Activated T-cell treated with anti-CD3 and anti-CD28 coated beads, Interleukin-2, amount 50 U/mL, for 4 hours (primary cell): ENCODE results near the gene DARS1. TPM values are rescaled to one million over a fixed set of nuclear protein-coding genes. Genes with fewer than 3 reads are reported as not detected.
"Not testable (repeated sequence)": the region's sequence is repeated elsewhere in the genome, so short reads cannot be mapped to it uniquely, and the experiment has no call there.

ENCODE experiments used
- ATAC-seq, 2 donors: fragments of 200-7000 bp; cut with Tn5 transposase; one replicate each; pipeline ENCODE4 v1.10.0; 2021
- DNase-seq: peaks from one replicate; pipeline ENCODE4 v3.0.0-alpha.2; 2020
- H3K27me3 Mint-ChIP-seq: one replicate; pipeline ENCODE4 v1.8.0; 2021; ENCODE audit warnings: low read depth, mixed read lengths
- H3K36me3 Mint-ChIP-seq: one replicate; pipeline ENCODE4 v1.8.0; 2022; ENCODE audit warnings: mixed read lengths; ENCODE audit not compliant: insufficient read depth
- H3K4me1 Mint-ChIP-seq: one replicate; pipeline ENCODE4 v1.8.0; 2021; ENCODE audit warnings: low read depth, mixed read lengths
- H3K4me3 Mint-ChIP-seq: one replicate; pipeline ENCODE4 v1.8.0; 2021; ENCODE audit warnings: mild to moderate bottlenecking, moderate library complexity, mixed read lengths
- H3K9me3 Mint-ChIP-seq: one replicate; pipeline ENCODE4 v1.8.0; 2021; ENCODE audit warnings: mixed read lengths
- total RNA-seq, 3 donors: library from RNA; stranded (reverse); gene quantifications; one replicate each; pipeline ENCODE4 v1.2.1, GENCODE V29; 2021

The DARS1 gene
- total RNA-seq, 3 donors from 2014 or later, result 97.8 to 107 (median 103) TPM

DNA sequence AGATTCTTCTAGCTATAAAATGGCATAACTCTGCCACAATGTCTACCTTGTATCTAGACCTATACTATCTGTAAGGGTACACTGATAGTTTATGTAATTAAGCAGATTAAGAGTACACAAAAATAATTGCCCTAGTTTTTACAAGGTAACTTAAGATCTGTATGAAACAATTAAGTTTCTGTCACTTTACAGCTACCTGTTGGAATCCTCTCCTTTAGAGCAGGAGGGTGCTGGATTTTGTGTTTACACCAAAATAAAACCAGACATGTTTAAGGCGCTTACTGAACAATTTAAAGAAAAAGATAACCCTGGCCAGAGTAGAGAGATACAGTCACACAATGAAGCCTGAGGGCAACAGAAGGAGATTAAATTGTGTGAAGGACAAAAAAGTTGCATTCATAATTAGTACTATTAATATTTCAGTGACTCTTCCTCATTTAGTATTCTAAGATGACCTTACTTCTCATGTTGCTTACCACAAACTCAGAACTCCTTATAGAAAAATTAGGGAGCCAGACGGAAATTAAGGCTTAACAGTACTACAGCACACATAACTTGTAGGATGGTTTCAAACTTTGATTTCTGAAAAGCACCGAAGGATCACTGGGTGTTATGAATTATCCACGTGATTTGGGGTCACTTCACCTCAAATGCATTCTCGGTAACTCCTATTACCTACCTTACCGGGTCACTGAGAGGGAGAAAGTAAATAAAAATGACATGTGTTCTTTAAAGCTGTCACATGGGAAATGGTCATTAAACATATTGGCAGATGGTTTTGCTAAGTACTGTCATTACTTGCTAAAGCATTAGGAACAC, 1.0 kb downstream of the DARS1 start:
- peaks cover 25% of the 10 kb centered on the region for H3K36me3 Mint-ChIP-seq
- peaks cover 53% of the 10 kb centered on the region for H3K4me1 Mint-ChIP-seq
- H3K9me3 Mint-ChIP-seq, result no peaks in the 10 kb centered on the region
- H3K4me3 Mint-ChIP-seq, result peak overlapping the region; percentile 95
- no peaks in the 10 kb centered on the region for H3K27me3 Mint-ChIP-seq
- DNase-seq (no peak), ATAC-seq (peak in 1 of 2 donors; percentile 1)

DNA sequence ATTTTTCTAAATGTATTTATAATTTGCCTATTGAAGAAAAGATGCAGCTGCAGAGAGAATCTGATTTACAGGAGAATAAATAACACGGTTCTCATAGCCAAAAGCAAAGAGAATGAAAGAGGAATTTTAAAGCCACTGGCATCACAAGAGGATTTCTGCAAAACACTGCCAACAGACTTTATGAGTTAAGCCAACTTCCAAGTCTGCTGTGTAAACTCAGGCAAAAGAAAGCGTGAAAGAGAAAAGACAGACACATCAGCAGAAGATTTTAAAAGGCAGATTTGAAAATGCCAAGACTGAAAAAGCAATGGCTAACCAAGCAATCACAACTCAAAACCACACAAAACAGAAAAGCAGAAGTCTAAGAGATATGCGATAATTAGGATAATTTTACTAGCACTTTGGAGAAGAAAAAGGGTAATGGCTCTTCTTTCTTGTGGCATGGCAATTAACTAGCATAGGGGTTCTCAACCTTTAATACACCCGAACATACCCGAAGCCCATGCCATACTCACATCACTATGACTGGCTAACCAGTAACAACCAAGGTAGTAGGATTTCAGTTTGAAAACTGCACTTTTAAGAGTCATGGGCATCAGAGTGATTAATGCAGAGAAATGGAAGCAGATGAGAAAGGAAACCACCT, 4.9 kb downstream of the DARS1 start:
- ATAC-seq (no peak), DNase-seq (no peak)
- H3K27me3 Mint-ChIP-seq, result no peaks in the 10 kb centered on the region
- H3K36me3 Mint-ChIP-seq, result peaks cover 42% of the 10 kb centered on the region
- H3K4me3 Mint-ChIP-seq, result no peak overlapping the region
- peaks cover 54% of the 10 kb centered on the region for H3K4me1 Mint-ChIP-seq
- H3K9me3 Mint-ChIP-seq, result no peaks in the 10 kb centered on the region

DNA sequence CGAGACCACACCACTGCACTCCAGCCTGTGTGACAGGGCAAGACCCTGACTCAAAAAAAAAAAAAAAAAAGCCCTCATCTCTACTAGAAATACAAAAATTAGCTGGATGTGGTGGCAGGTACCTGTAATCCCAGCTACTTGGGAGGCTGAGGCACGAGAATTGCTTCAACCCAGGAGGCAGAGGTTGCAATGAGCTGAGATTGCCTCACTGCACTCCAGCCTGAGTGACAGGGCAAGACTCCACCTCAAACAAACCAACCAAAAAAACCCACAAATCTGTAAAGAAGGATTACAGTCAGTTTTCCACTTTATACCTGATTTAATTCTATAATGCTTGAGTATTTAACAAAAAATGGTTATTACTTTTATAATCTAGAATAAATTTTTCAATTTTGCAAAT, 9.7 kb downstream of the DARS1 start:
- Mint-ChIP-seq H3K4me3 (no peak overlapping the region), H3K9me3 (peaks cover 11% of the 10 kb centered on the region), H3K4me1 (peaks cover 55% of the 10 kb centered on the region), H3K27me3 (no peaks in the 10 kb centered on the region), H3K36me3 (peaks cover 63% of the 10 kb centered on the region)
- DNase-seq, result no peak
- no peak for ATAC-seq

DNA sequence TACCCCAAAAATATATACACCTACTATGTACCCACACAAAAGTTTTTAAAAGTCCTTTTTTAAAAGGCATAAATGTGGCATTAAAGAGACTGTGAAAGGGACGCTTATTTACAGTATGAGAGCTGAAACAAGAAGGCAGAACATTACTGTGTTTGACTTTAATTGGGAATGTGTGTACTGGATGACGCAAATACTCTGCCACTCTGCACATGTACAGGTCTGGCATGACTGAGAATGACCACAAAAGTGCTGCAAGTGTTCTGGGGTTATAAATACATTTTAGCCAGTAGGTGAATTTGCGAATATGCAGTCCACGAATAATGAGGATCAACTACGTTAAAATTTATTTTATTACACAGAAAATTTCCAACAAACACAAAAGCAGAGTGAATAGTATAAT, 11.4 kb downstream of the DARS1 start:
- ATAC-seq (no peak), DNase-seq (no peak)
- H3K36me3 Mint-ChIP-seq, result peaks cover 60% of the 10 kb centered on the region
- H3K27me3 Mint-ChIP-seq, result no peaks in the 10 kb centered on the region
- no peak overlapping the region for H3K4me3 Mint-ChIP-seq
- peaks cover 47% of the 10 kb centered on the region for H3K4me1 Mint-ChIP-seq
- H3K9me3 Mint-ChIP-seq, result peaks cover 12% of the 10 kb centered on the region

DNA sequence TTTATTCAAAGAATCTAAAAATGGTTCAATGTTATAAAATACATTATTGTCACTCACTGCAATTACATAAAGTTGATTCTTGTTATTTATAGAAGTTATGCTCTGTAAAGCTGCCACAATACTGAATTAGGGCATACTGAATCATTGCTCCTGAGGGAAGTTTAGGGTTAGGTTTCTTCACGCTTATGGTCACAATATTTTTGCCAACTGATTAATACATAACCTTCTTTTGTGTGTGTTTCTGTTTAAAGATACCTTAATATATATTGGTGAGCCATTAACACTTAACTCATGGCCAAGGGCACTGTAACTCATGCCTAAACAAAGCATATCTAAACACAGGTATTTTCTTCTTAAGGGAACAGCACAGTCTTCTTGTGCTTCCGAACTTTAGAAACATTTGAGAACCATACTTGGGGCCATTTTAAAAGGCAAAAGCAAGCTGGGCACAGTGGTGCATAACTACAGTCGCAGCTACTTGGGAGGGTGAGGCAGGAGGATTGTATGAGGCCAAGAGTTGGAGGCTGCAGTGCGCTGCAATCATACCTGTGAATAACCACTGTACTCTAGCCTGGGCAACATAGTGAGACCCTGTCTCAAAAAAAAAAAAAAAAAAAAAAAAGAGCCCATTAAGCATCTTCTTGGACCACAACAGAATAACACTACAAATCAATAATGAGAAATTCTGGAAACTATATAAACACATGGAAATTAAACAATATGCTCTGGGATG, 15.6 kb downstream of the DARS1 start:
- Mint-ChIP-seq H3K4me3 (no peak overlapping the region), H3K27me3 (no peaks in the 10 kb centered on the region), H3K9me3 (peaks cover 12% of the 10 kb centered on the region), H3K36me3 (peaks cover 49% of the 10 kb centered on the region), H3K4me1 (peaks cover 46% of the 10 kb centered on the region)
- DNase-seq (no peak), ATAC-seq (no peak)

DNA sequence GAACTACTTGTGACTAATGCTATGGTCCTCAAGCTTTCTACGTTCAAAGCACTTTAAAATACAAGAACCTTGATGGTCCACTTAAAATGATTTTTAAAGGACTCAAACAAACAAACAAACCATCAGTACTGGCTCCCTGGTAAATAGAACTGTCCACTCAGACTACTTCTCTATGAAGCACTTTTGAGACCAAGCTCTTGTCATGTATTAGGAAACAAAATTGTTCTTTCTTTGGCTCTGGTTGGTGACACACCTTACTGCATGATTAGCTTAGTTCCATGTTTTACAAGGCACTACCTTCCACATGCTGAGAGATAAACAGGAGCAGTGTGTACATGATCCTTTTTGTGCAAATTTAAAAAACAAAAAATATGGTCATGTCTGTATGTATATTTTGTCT, 19.7 kb downstream of the DARS1 start:
- Mint-ChIP-seq H3K4me1 (peaks cover 45% of the 10 kb centered on the region), H3K27me3 (no peaks in the 10 kb centered on the region), H3K4me3 (no peak overlapping the region), H3K9me3 (peaks cover under 1% of the 10 kb centered on the region), H3K36me3 (peaks cover 24% of the 10 kb centered on the region)
- no peak for ATAC-seq
- DNase-seq, result no peak

DNA sequence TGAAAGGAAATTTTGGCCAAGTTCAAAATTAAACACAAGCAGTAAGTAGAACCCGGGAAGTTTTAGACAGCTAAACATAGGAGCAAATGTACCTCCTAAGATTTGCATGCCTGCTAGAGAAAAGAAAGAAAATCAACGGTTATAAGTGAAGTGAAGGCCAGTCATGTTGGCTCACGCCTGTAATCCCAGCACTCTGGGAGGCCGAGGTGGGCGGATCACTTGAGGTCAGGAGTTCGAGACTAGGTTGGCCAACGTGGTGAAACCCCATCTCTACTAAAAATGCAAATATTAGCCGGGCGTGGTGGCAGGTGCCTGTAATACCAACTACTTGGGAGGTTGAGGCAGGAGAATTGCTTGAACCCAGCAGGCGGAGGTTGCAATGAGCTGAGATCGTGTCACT, 21.0 kb downstream of the DARS1 start:
- H3K36me3 Mint-ChIP-seq, result peaks cover 20% of the 10 kb centered on the region
- not testable (repeated sequence) for H3K4me3 Mint-ChIP-seq, H3K9me3 Mint-ChIP-seq, ATAC-seq, DNase-seq, H3K27me3 Mint-ChIP-seq
- peaks cover 50% of the 10 kb centered on the region for H3K4me1 Mint-ChIP-seq

DNA sequence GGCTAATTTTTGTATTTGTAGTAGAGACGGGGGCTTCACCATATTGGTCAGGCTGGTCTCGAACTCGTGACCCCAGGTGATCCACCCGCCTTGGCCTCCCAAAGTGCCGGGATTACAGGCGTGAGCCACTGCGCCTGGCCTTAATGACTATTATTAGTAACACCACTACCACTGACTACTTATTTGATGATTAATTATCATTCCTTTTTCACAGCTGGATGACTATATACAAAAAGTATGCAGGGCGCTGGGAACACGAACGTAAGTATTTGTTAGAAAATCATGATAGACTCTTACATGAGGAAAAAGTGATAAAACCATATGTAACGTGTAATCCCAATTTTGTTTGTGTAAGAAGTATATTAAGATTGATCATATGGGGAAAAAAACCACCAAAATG, 21.6 kb downstream of the DARS1 start:
- peaks cover 20% of the 10 kb centered on the region for H3K36me3 Mint-ChIP-seq
- peaks cover 51% of the 10 kb centered on the region for H3K4me1 Mint-ChIP-seq
- H3K4me3 Mint-ChIP-seq, result no peak overlapping the region
- no peak for DNase-seq
- H3K9me3 Mint-ChIP-seq, result no peaks in the 10 kb centered on the region
- ATAC-seq, result no peak
- H3K27me3 Mint-ChIP-seq, result no peaks in the 10 kb centered on the region

DNA sequence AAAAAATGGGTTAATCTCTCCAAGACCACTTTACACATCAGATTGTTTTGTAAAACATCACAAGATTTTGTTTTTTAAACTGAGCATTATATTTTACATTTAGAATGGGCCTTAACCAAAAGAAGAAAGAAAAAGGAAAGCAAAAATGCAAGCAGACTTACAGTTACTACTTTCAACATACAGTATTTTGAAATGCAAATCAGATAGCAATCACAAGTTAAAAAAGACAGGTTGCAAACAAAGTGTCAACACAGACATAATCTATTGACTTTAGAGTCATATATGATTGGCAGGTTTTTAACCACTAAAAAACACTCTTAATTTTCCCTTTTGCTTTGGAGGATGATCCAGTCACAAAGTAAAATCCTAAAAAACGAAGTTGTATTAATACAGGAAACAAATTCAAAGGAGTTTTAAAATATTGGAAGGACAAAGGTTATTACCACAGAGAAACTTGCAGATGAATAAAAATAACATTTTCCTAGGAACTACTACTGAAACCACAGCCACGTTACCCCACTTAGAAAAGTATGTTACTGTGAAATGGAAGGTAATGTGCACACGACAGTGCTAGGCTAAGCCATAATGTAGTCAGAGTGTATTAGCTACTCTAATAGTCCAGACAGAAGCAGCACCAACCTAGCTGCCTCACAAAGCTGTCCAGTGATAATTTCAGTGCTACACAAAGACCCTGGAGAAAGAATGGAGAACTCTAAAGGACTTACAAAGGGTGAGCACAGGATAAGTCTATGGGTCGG, 22.9 kb downstream of the DARS1 start:
- ATAC-seq (peak; percentile 61 to 67), DNase-seq (no peak)
- Mint-ChIP-seq H3K4me1 (peaks cover 51% of the 10 kb centered on the region), H3K4me3 (peak overlapping the region; percentile 39), H3K36me3 (peaks cover 23% of the 10 kb centered on the region), H3K9me3 (no peaks in the 10 kb centered on the region), H3K27me3 (no peaks in the 10 kb centered on the region)

DNA sequence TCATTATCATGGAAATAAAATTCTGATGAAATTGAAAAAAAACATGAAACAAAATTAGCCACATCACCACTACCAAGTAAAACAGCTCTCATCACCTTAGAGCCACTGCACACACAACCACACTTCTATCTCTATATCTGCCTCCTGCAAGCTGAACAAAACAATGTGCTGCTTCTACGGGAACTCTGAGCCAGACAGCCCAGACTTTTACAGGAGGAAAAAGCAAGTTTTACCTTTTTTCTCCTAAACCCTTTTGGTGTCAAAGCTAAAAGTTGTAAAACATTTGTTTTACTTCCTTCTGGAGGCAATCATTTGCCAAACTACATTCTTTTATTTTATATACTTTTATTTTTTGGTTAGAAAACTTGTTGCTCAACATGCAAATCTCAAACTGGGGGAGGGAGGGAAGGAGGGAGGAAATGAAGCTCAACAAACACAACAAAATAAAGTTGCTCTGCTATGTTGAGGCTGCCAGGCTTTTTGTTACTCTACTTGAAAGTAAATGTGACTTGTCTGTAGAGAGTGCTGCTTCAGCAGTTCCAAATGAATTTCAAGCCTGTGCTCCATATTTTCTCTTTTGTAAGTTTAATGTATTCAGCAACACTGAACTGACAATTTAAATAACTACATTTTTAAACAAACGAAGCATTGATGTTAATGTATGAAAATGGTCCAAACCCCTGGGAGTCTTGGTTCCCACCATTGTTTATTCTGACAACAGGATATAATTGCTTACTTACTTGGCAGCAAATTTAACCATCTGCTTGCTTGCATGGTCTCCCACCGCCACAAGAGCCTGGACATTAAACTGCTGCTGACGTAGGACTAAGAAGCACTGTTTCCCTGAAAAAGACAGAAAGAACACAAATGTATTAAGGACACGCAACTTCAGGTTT, 24.5 kb downstream of the DARS1 start:
- Mint-ChIP-seq H3K4me1 (peaks cover 51% of the 10 kb centered on the region), H3K9me3 (no peaks in the 10 kb centered on the region), H3K4me3 (peak overlapping the region; percentile 7), H3K27me3 (no peaks in the 10 kb centered on the region), H3K36me3 (peaks cover 27% of the 10 kb centered on the region)
- DNase-seq, result no peak
- ATAC-seq, result peak; percentile 76 to 82

DNA sequence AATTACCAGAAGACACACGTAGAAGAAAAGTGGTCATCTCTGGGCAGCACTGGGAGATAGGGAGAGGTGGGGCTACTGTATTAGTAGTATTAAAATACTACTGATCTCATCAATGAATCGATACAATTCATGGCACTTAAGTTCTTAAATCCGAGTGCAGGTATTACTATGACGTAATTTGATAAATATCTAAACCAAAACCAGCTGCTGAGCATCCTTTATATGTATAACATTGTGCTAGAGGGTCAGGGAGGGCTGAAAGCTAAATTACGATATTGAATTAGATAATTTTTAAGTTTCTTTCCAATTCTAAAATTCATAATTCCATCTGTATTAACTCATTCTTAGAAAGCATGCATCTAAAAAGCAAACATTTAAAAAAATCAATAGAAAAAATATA, 25.3 kb downstream of the DARS1 start:
- Mint-ChIP-seq H3K4me1 (peaks cover 50% of the 10 kb centered on the region), H3K36me3 (peaks cover 26% of the 10 kb centered on the region), H3K4me3 (no peak overlapping the region), H3K9me3 (no peaks in the 10 kb centered on the region), H3K27me3 (no peaks in the 10 kb centered on the region)
- DNase-seq, result no peak
- no peak for ATAC-seq

DNA sequence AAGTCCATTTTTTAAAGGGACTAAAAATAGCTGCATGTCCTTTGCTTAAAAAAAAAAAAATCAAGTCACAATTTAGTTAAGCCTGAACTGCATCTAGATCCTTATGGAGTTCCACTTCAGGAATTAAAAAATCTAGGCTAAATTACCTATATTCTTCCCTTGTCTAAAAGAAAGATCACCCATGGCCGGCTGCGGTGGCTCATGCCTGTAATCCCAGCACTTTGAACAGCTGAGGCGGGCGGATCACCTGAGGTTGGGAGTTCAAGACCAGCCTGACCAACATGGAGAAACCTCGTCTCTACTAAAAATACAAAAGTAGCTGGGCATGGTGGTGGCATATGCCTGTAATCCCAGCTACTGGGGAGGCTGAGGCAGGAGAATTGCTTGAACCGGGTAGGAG, 26.5 kb downstream of the DARS1 start:
- not testable (repeated sequence) for H3K27me3 Mint-ChIP-seq, H3K9me3 Mint-ChIP-seq, H3K4me3 Mint-ChIP-seq, ATAC-seq, DNase-seq
- H3K36me3 Mint-ChIP-seq, result peaks cover 27% of the 10 kb centered on the region
- peaks cover 48% of the 10 kb centered on the region for H3K4me1 Mint-ChIP-seq

DNA sequence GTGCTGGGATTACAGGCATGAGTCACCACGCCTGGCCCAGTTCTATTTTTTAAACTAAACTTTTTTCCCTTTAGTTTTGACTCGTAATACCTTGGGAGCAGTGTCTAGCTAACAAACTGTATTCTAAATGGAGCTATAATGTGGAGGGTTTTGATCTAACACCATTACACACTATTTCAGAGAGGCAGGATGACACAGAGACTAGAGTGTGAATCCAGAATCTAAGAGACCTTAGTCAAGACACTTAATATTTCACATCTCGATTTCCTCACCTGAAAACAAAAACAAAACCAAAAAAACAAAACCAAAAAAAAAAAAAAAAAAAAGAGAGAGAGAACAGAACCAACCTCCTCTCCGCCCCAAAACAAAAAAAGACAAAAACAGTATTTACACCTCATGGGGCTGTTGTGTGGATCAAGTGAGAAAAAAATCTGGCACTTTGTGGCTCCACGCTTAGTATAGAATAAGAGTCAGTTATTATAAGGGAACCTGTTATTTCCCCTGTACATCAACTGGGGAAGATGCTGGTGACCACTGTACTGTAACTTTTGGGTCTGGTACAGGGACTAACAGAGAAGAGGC, 31.3 kb downstream of the DARS1 start:
- H3K9me3 Mint-ChIP-seq, result peaks cover 4% of the 10 kb centered on the region
- DNase-seq (no peak), ATAC-seq (peak in 1 of 2 donors; percentile 27)
- no peaks in the 10 kb centered on the region for H3K27me3 Mint-ChIP-seq
- H3K4me1 Mint-ChIP-seq, result peaks cover 34% of the 10 kb centered on the region
- no peak overlapping the region for H3K4me3 Mint-ChIP-seq
- peaks cover 40% of the 10 kb centered on the region for H3K36me3 Mint-ChIP-seq
